IMR-90 (cell line): ENCODE measurements around the gene MRPL9. TPM values are rescaled to one million over a fixed set of nuclear protein-coding genes. Genes with fewer than 3 reads are reported as not detected.

Experiments used
- ATAC-seq: fragments of 200-7000 bp; cut with Tn5 transposase; 2 replicates; pipeline ENCODE4 v1.9.1; 2020; ENCODE audit warnings: low read depth, mild to moderate bottlenecking, moderate library complexity
- BruUV-seq: library from RNA; stranded (reverse); fragments of 400-500 nt; replicated peaks from 2 replicates; lab custom pipeline; 2021; lab: Mats Ljungman, UMichigan
- CTCF ChIA-PET: fragments of 300-600 bp; formaldehyde crosslinking; extraction: SDS; loops from one replicate; lab custom pipeline; 2021; ENCODE audit warnings: antibody characterized with exemption; lab: Yijun Ruan, JAX
- POLR2A ChIA-PET: fragments of 300-600 bp; sonication (Branson Sonifier 250); formaldehyde crosslinking; loops from one replicate; lab custom pipeline; 2022; ENCODE audit warnings: antibody characterized with exemption; ENCODE audit not compliant: unreplicated experiment; lab: Charles Lee
- DNase-seq: peaks from one replicate; pipeline ENCODE4 v3.0.0; 2013
- H2AFZ ChIP-seq: replicated peaks from 2 replicates; pipeline ENCODE3; 2013; ENCODE audit warnings: low read length, mild to moderate bottlenecking; ENCODE audit not compliant: poor library complexity
- H2AK5ac ChIP-seq: 2 replicates; pipeline ENCODE4 v1.6.1; 2013; ENCODE audit warnings: low read depth, low read length, inconsistent platforms
- H2AK9ac ChIP-seq: replicated peaks from 2 replicates; pipeline ENCODE3; 2013; ENCODE audit warnings: mild to moderate bottlenecking, low read depth, low read length, moderate library complexity; ENCODE audit not compliant: poor library complexity
- H2BK120ac ChIP-seq: 2 replicates; pipeline ENCODE4 v1.6.1; 2013; ENCODE audit warnings: low read depth, low read length, inconsistent platforms
- H2BK15ac ChIP-seq: 3 replicates; pipeline ENCODE4 v1.6.1; 2013; ENCODE audit warnings: low read depth, low read length, inconsistent platforms
- H2BK20ac ChIP-seq: 2 replicates; pipeline ENCODE4 v1.6.1; 2013; ENCODE audit warnings: low read depth, mild to moderate bottlenecking, inconsistent platforms, low read length, moderate library complexity
- H2BK5ac ChIP-seq: 2 replicates; pipeline ENCODE4 v1.6.1; 2013; ENCODE audit warnings: mild to moderate bottlenecking, low read depth, low read length, inconsistent platforms; ENCODE audit not compliant: poor library complexity, severe bottlenecking
- H3K14ac ChIP-seq: replicated peaks from 2 replicates; pipeline ENCODE4 v1.6.1; 2013; ENCODE audit warnings: low read depth, low read length, inconsistent platforms
- H3K18ac ChIP-seq: 2 replicates; pipeline ENCODE4 v1.6.1; 2013; ENCODE audit warnings: low read depth, low read length, control low read depth
- H3K23ac ChIP-seq: 2 replicates; pipeline ENCODE4 v1.6.1; 2013; ENCODE audit warnings: low read depth, low read length, inconsistent platforms
- H3K27ac ChIP-seq: 2 replicates; pipeline ENCODE4 v1.5.1; 2013; ENCODE audit warnings: mild to moderate bottlenecking, control low read depth, low read length; ENCODE audit not compliant: insufficient read depth
- H3K27me3 ChIP-seq: 2 replicates; pipeline ENCODE4 v1.6.1; 2013; ENCODE audit warnings: low read length; ENCODE audit not compliant: control insufficient read depth, insufficient read depth
- H3K36me3 ChIP-seq: 2 replicates; pipeline ENCODE4 v1.6.1; 2013; ENCODE audit warnings: low read length, mixed read lengths; ENCODE audit not compliant: control insufficient read depth, insufficient read depth
- H3K4ac ChIP-seq: 2 replicates; pipeline ENCODE4 v1.6.1; 2013; ENCODE audit warnings: low read depth, low read length, inconsistent platforms
- H3K4me1 ChIP-seq: 2 replicates; pipeline ENCODE4 v1.6.1; 2013; ENCODE audit warnings: low read length, mixed read lengths; ENCODE audit not compliant: control insufficient read depth, insufficient read depth
- H3K4me2 ChIP-seq: 2 replicates; pipeline ENCODE4 v1.6.1; 2013; ENCODE audit warnings: low read depth, mild to moderate bottlenecking, control low read depth, low read length, moderate library complexity
- H3K4me3 ChIP-seq: 2 replicates; pipeline ENCODE4 v1.5.1; 2013; ENCODE audit warnings: low read depth, mild to moderate bottlenecking, control low read depth, low read length, moderate library complexity; ENCODE audit not compliant: insufficient read depth
- H3K56ac ChIP-seq: 2 replicates; pipeline ENCODE4 v1.6.1; 2013; ENCODE audit warnings: low read length, inconsistent platforms; ENCODE audit not compliant: insufficient read depth; ENCODE audit errors: extremely low read depth
- H3K79me1 ChIP-seq, 2 experiments: 2 replicates each; pipeline ENCODE4 v1.6.1; 2013; ENCODE audit warnings: low read length in 2 of 2, inconsistent platforms in 1 of 2, low read depth in 1 of 2
- H3K9ac ChIP-seq: 2 replicates; pipeline ENCODE4 v1.6.1; 2013; ENCODE audit warnings: low read depth, low read length, control low read depth
- H3K9me1 ChIP-seq: 2 replicates; pipeline ENCODE4 v1.6.1; 2013; ENCODE audit warnings: low read length, inconsistent platforms; ENCODE audit not compliant: insufficient read depth
- H3K9me3 ChIP-seq: 2 replicates; pipeline ENCODE4 v1.6.1; 2013; ENCODE audit warnings: low read length; ENCODE audit not compliant: control insufficient read depth, insufficient read depth
- H4K20me1 ChIP-seq: 2 replicates; pipeline ENCODE4 v1.6.1; 2013; ENCODE audit warnings: low read length, inconsistent platforms; ENCODE audit not compliant: insufficient read depth
- H4K5ac ChIP-seq: 2 replicates; pipeline ENCODE4 v1.6.1; 2013; ENCODE audit warnings: mild to moderate bottlenecking, low read depth, low read length, control low read depth
- H4K8ac ChIP-seq, 2 experiments: 2 replicates each; pipeline ENCODE4 v1.6.1; 2013; ENCODE audit warnings: low read depth in 2 of 2, low read length in 2 of 2, control low read depth in 1 of 2, inconsistent platforms in 1 of 2
- H4K91ac ChIP-seq: 2 replicates; pipeline ENCODE4 v1.6.1; 2013; ENCODE audit warnings: low read depth, low read length, inconsistent platforms; ENCODE audit not compliant: insufficient read depth
- FOS ChIP-seq: fragments of 150-350 bp; IDR thresholded peaks from 2 replicates; pipeline ENCODE4 v1.6.1; 2016; ENCODE audit warnings: low read depth, low read length
- MAZ ChIP-seq: IDR thresholded peaks from 2 replicates; pipeline ENCODE4 v1.6.1; 2012; ENCODE audit warnings: low read depth, mild to moderate bottlenecking, low read length, improper control_type of control experiment, moderate library complexity, borderline replicate concordance
- MXI1 ChIP-seq: IDR thresholded peaks from 2 replicates; pipeline ENCODE4 v1.6.1; 2012; ENCODE audit warnings: low read depth, mild to moderate bottlenecking, low read length, moderate library complexity, borderline replicate concordance
- RAD21 ChIP-seq: IDR thresholded peaks from 2 replicates; pipeline ENCODE4 v1.6.1; 2012; ENCODE audit warnings: low read length, improper control_type of control experiment
- RCOR1 ChIP-seq: IDR thresholded peaks from 2 replicates; pipeline ENCODE4 v1.6.1; 2012; ENCODE audit warnings: mild to moderate bottlenecking, low read length, improper control_type of control experiment; ENCODE audit not compliant: insufficient replicate concordance
- RFX5 ChIP-seq: IDR thresholded peaks from 2 replicates; pipeline ENCODE4 v1.8.0; 2012; ENCODE audit warnings: low read depth, mild to moderate bottlenecking, low read length, moderate library complexity
- WGBS, 2 experiments: methylation state at CpG; one replicate each; pipeline versions ENCODE4 v1.1.5 to v1.1.7; 2013; ENCODE audit warnings: missing lambda C conversion rate in 2 of 2; ENCODE audit not compliant: insufficient read length in 1 of 2; ENCODE audit errors: extremely low coverage in 2 of 2; 5-methylcytosine and 5-hydroxymethylcytosine counted together
- dilution Hi-C: fragments of 300-500 bp; cut with HindIII; formaldehyde crosslinking; loops from one replicate; pipeline ENCODE4 v1.14.3; 2018; ENCODE audit warnings: low sequenced_read_pairs; ENCODE audit not compliant: unreplicated experiment
- in situ Hi-C: fragments of 300-500 bp; cut with MboI; formaldehyde crosslinking; loops from 3 replicates; pipeline ENCODE4 v1.14.3; 2019; ENCODE audit warnings: low sequenced_read_pairs, inconsistent platforms, mixed read lengths
- intact Hi-C: fragments of 100-400 bp; cut with micrococcal nuclease; formaldehyde crosslinking; loops from 2 replicates; pipeline ENCODE4 v1.10.0; 2022
- polyA plus RNA-seq, 3 experiments: library from polyadenylated mRNA; depleted of rRNA; stranded (reverse); fragments of >200 nt; gene quantifications; 2 replicates each; pipeline ENCODE4 v1.2.3, GENCODE V29; 2012; ENCODE audit warnings: low replicate concordance in 1 of 3
- total RNA-seq: library from RNA; depleted of rRNA; stranded (reverse); fragments of >200 nt; gene quantifications from 2 replicates; pipeline ENCODE4 v1.2.3, GENCODE V29; 2012
- TF ChIP-seq, protein P1 (sequence below): conservative IDR thresholded peaks from 2 replicates; pipeline ENCODE4 v1.5.1; 2012; ENCODE audit warnings: mild to moderate bottlenecking, low read depth, low read length, improper control_type of control experiment
- TF ChIP-seq, protein P2 (sequence below): fragments of 150-350 bp; IDR thresholded peaks from 2 replicates; pipeline ENCODE4 v1.6.1; 2017; ENCODE audit warnings: mild to moderate bottlenecking, antibody characterized with exemption, low read length, low read depth

MRPL9 gene
- total and polyA plus RNA-seq, 2 of the 4 experiments (the other 2 are of a cell fraction) = 65.4 to 87.5 TPM

DNA sequence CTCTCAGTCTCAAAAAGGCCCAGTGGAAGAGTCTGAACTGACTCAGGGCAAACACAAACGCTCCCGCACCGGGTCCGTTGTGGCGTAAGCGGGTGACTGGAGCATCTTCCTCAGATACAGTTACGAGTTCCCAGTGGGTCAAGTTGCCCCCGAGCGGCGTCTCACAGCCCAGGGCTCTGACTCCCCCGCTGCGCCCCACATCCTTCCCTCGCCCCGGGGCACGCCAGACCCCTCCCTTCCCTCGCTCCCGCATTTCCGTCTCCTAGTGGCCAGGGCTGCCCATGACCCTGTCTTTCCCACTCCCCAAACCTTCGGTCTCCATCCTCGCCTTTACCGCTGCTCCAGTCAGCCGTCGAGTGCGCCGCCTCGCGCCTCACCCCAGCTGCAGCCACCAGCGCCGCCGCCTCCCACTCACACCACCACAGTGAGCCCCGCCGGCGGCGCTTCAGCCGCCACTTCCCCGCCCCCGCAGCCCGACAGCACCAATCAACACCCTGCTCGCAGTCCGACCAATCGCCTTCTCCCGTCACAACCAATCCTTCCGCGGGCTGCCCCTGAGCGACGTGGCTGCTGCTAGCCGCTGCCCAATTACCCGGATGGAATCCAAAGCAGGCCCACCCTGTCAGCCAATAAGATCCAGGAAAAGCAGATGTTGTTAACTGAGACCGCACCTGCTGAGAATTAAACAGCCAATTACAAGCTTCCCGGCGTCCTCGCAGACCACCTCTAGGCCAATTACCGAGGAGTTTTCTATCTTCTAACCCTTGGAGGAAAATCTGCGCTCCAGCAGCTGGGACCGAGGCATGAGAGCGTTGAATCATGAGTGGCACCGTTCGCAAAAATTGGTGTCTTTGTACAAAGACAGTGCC, 27.0 kb upstream of the MRPL9 start, which contains the start of gene TDRKH:
Gene TDRKH (minus strand): TSS at position 430 of the 869 bp plus-strand sequence. CDS start 7,478 bp downstream, outside the sequence.
- peak within 1 kb of the TSS; percentile 48; the same call in 1 of the 2 replicates for H3K9ac ChIP-seq
- H3K56ac ChIP-seq = no peak within 1 kb of the TSS
- ATAC-seq (peak; percentile 99), DNase-seq (peak; percentile 99)
- dilution Hi-C loops (loop anchor here (25.0 kb wide), 1 partner anchor 97 kb away; no protein-coding TSS in a partner anchor), intact Hi-C loops (no loop called here), in situ Hi-C loops (no loop called here)
- H3K4me3 ChIP-seq = peak within 1 kb of the TSS; percentile 55
- H4K20me1 ChIP-seq = no peaks in the 10 kb centered on the region
- peak within 1 kb of the TSS; percentile 29 for H2AK9ac ChIP-seq
- no peak within 1 kb of the TSS for H2BK15ac ChIP-seq
- no peak within 1 kb of the TSS for H3K4ac ChIP-seq
- H3K4me2 ChIP-seq = peak within 1 kb of the TSS; percentile 87
- peak within 1 kb of the TSS in 1 of 2 experiments; percentile 35; a peak in 2 of 4 replicates for H4K8ac ChIP-seq
- no peaks in the 10 kb centered on the region for H3K9me3 ChIP-seq
- no peak within 1 kb of the TSS for H4K5ac ChIP-seq
- H3K27me3 ChIP-seq = peaks cover 5% of the 10 kb centered on the region; the same call in 1 of the 2 replicates
- peaks cover 2% of the 10 kb centered on the region for H3K4me1 ChIP-seq
- no peak within 1 kb of the TSS for H2BK5ac ChIP-seq
- H4K91ac ChIP-seq = no peak within 1 kb of the TSS
- no peak within 1 kb of the TSS for H2AK5ac ChIP-seq
- H3K79me1 ChIP-seq = no peaks in the 10 kb centered on the region
- H2BK20ac ChIP-seq = no peak within 1 kb of the TSS
- H3K36me3 ChIP-seq = no peaks in the 10 kb centered on the region
- no peak within 1 kb of the TSS for H3K14ac ChIP-seq
- WGBS, 2 experiments = 1% methylated on average over 45 of the region's 58 CpGs; no CpG with 5 or more reads in 1 of the 2 experiments
- ChIA-PET POLR2A (no interaction called here), CTCF (interaction anchor here (0.6 to 1.1 kb wide), 3 partner anchors 14 to 137 kb away, joined by 3 to 5 read pairs (median 3); no protein-coding TSS in a partner anchor)
- H3K9me1 ChIP-seq = no peaks in the 10 kb centered on the region
- BruUV-seq = no TSS peak
- no peak for TF ChIP-seq RFX5
- 0 out of 2 replicates have a peak, but pooled peaks have one; percentile 18 for TF ChIP-seq RAD21
- peak; percentile 100 for TF ChIP-seq RCOR1
- TF ChIP-seq MAZ = peak; percentile 19; the same call in 1 of the 2 replicates
- TF ChIP-seq, protein P1, sequence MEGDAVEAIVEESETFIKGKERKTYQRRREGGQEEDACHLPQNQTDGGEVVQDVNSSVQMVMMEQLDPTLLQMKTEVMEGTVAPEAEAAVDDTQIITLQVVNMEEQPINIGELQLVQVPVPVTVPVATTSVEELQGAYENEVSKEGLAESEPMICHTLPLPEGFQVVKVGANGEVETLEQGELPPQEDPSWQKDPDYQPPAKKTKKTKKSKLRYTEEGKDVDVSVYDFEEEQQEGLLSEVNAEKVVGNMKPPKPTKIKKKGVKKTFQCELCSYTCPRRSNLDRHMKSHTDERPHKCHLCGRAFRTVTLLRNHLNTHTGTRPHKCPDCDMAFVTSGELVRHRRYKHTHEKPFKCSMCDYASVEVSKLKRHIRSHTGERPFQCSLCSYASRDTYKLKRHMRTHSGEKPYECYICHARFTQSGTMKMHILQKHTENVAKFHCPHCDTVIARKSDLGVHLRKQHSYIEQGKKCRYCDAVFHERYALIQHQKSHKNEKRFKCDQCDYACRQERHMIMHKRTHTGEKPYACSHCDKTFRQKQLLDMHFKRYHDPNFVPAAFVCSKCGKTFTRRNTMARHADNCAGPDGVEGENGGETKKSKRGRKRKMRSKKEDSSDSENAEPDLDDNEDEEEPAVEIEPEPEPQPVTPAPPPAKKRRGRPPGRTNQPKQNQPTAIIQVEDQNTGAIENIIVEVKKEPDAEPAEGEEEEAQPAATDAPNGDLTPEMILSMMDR = peak; percentile 26; the same call in 1 of the 2 replicates
- TF ChIP-seq, protein P2, sequence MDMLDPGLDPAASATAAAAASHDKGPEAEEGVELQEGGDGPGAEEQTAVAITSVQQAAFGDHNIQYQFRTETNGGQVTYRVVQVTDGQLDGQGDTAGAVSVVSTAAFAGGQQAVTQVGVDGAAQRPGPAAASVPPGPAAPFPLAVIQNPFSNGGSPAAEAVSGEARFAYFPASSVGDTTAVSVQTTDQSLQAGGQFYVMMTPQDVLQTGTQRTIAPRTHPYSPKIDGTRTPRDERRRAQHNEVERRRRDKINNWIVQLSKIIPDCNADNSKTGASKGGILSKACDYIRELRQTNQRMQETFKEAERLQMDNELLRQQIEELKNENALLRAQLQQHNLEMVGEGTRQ = no peak; the same call in 1 of the 2 replicates
- TF ChIP-seq MXI1 = no peak
- TF ChIP-seq FOS = peak; percentile 65; the same call in 1 of the 2 replicates
- no peak within 1 kb of the TSS for H3K18ac ChIP-seq
- no peak within 1 kb of the TSS for H2BK120ac ChIP-seq
- no peak within 1 kb of the TSS for H3K23ac ChIP-seq
- peak within 1 kb of the TSS; percentile 96 for H2AFZ ChIP-seq
- no peak within 1 kb of the TSS for H3K27ac ChIP-seq
